C4-2B (cell line): ENCODE measurements around the gene RABGGTA.

Experiments
- ZFX ChIP-seq: fragments of 450-650 bp; IDR thresholded peaks from 2 replicates; pipeline ENCODE4 v1.6.1; 2017
- TF ChIP-seq, protein P1 (sequence below): fragments of 450-650 bp; conservative IDR thresholded peaks from 2 replicates; pipeline ENCODE4 v1.5.1; 2017; ENCODE audit warnings: mild to moderate bottlenecking

DNA sequence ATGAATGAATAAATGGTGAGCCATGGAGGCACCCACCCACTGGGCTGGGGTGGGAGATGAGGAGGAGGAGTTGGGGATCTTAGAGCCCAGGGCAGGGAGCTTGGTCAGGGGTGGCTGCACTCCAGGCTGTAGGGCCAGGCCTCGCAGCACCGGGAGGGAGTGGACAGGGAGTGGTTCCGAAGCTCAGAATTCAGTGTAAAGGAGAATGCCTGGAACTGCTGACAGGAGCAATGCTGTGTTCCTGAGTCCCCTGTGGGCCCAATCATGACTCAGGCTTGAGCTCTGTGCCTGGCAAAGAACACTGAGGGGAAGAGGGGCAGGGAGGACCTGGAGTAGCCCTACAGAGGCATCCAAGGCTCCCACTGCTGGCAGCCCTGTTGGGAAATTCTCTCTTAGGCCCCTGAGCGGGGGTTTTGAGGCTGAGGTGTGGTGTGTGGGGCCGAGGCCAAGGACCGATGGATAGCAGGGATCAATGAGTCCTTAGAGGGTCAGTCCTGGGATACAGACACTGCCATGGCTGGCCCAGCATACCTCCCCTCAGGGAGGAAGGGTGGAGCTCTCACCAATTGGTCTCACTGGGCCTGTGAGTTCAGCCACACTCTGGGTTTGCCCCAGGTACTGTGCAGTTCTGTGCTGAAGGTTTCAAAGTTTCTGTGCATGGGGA lies 9.5 kb upstream of the RABGGTA start:
- TF ChIP-seq, protein P1, sequence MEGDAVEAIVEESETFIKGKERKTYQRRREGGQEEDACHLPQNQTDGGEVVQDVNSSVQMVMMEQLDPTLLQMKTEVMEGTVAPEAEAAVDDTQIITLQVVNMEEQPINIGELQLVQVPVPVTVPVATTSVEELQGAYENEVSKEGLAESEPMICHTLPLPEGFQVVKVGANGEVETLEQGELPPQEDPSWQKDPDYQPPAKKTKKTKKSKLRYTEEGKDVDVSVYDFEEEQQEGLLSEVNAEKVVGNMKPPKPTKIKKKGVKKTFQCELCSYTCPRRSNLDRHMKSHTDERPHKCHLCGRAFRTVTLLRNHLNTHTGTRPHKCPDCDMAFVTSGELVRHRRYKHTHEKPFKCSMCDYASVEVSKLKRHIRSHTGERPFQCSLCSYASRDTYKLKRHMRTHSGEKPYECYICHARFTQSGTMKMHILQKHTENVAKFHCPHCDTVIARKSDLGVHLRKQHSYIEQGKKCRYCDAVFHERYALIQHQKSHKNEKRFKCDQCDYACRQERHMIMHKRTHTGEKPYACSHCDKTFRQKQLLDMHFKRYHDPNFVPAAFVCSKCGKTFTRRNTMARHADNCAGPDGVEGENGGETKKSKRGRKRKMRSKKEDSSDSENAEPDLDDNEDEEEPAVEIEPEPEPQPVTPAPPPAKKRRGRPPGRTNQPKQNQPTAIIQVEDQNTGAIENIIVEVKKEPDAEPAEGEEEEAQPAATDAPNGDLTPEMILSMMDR: no peak
- no peak for TF ChIP-seq ZFX
